ENCODE data around the gene GALNT1.

GALNT1 gene

GRCh38 chr18:35695384-35695783 lies 113.8 kb downstream of the GALNT1 start:
- H3K4me3 ChIP-seq (ENCODE audit: low read length) = no peak overlapping the region
- DNase-seq (ENCODE audit: low read depth) = no peak
- TF ChIP-seq CTCF (conservative IDR thresholded peaks at IDR 0.05; ENCODE audit: low read depth, low read length) = no peak

- no peak for DNase-seq (ENCODE audit: low read depth)
- no peak for TF ChIP-seq CTCF (conservative IDR thresholded peaks at IDR 0.05; ENCODE audit: low read depth, low read length)
- no peak overlapping the region for H3K4me3 ChIP-seq (ENCODE audit: low read length)
These were observed 114.3 kb downstream of the GALNT1 start for GRCh38 chr18:35695803-35696202.

- no peak overlapping the region for H3K4me3 ChIP-seq (ENCODE audit: low read length)
- DNase-seq (ENCODE audit: low read depth) = no peak
- TF ChIP-seq CTCF (conservative IDR thresholded peaks at IDR 0.05; ENCODE audit: low read depth, low read length) = no peak
These were observed 114.8 kb downstream of the GALNT1 start for GRCh38 chr18:35696307-35696706.

- TF ChIP-seq CTCF (conservative IDR thresholded peaks at IDR 0.05; ENCODE audit: low read depth, low read length) = no peak
- no peak for DNase-seq (ENCODE audit: low read depth)
These were observed 116.3 kb downstream of the GALNT1 start for GRCh38 chr18:35697869-35698268.

GRCh38 chr18:35703043-35703688 lies 121.6 kb downstream of the GALNT1 start:
- DNase-seq (ENCODE audit: low read depth) = no peak
- TF ChIP-seq CTCF (conservative IDR thresholded peaks at IDR 0.05; ENCODE audit: low read depth, low read length) = no peak
- H3K4me3 ChIP-seq (ENCODE audit: low read length) = no peak overlapping the region

More at GRCh38 chr18:35697869-35698268, 116.3 kb downstream of the GALNT1 start:
- no peak overlapping the region for H3K4me3 ChIP-seq (ENCODE audit: low read length)

GRCh38 chr18:35705988-35706387 lies 124.4 kb downstream of the GALNT1 start:
- no peak for DNase-seq (ENCODE audit: low read depth)

More at GRCh38 chr18:35705988-35706387, 124.4 kb downstream of the GALNT1 start:
- TF ChIP-seq CTCF (conservative IDR thresholded peaks at IDR 0.05; ENCODE audit: low read depth, low read length) = no peak
- no peak overlapping the region for H3K4me3 ChIP-seq (ENCODE audit: low read length)
